Lung (tissue), 12 donors: Measurements from ENCODE around the gene NAP1L5. TPM values are rescaled to one million over a fixed set of nuclear protein-coding genes. Genes with fewer than 3 reads are reported as not detected.

Source experiments
- ATAC-seq: fragments of 200-7000 bp; cut with Tn5 transposase; one replicate; pipeline ENCODE4 v1.9.1; 2020; ENCODE audit warnings: moderate number of reproducible peaks; ENCODE audit not compliant: insufficient read depth, low FRiP score
- DNase-seq, 3 donors: peaks; one replicate each; pipeline ENCODE4 v3.0.0-alpha.2; 2013 to 2017
- H3K27ac ChIP-seq, 2 donors: one replicate each; pipeline ENCODE4 v1.5.1; 2013; ENCODE audit warnings: mild to moderate bottlenecking in 2 of 2, moderate library complexity in 2 of 2, control low read depth in 1 of 2, inconsistent platforms in 1 of 2, low read depth in 1 of 2, low read length in 1 of 2
- H3K27me3 ChIP-seq, 3 donors: one replicate each; pipeline ENCODE4 v1.5.1; 2013; ENCODE audit warnings: low read length in 2 of 3; ENCODE audit not compliant: control insufficient read depth in 3 of 3, insufficient read depth in 3 of 3
- H3K36me3 ChIP-seq, 4 donors: one replicate each; pipeline ENCODE4 v1.5.1; 2013; ENCODE audit warnings: low read length in 4 of 4, mild to moderate bottlenecking in 1 of 4, moderate library complexity in 1 of 4; ENCODE audit not compliant: control insufficient read depth in 4 of 4, insufficient read depth in 4 of 4
- H3K4me1 ChIP-seq, 5 donors: one replicate each; pipeline ENCODE4 v1.5.1; 2013; ENCODE audit warnings: low read length in 5 of 5, mild to moderate bottlenecking in 2 of 5, moderate library complexity in 1 of 5; ENCODE audit not compliant: control insufficient read depth in 5 of 5, insufficient read depth in 5 of 5
- H3K4me3 ChIP-seq: one replicate; pipeline ENCODE4 v1.5.1; 2013; ENCODE audit warnings: mild to moderate bottlenecking, control low read depth, moderate library complexity
- H3K9ac ChIP-seq, 2 donors: one replicate each; pipeline ENCODE4 v1.5.1; 2013; ENCODE audit warnings: low read length in 2 of 2, control low read depth in 1 of 2; ENCODE audit not compliant: insufficient read depth in 1 of 2
- H3K9me3 ChIP-seq, 4 donors: one replicate each; pipeline ENCODE4 v1.5.1; 2013; ENCODE audit warnings: low read length in 3 of 4, mild to moderate bottlenecking in 1 of 4, moderate library complexity in 1 of 4; ENCODE audit not compliant: control insufficient read depth in 4 of 4, insufficient read depth in 3 of 4
- CTCF ChIP-seq: IDR thresholded peaks from 2 replicates; pipeline ENCODE4 v1.5.1; 2012; ENCODE audit warnings: mild to moderate bottlenecking; ENCODE audit errors: control extremely low read depth, extremely low read depth
- WGBS, 2 donors: extraction: QIAGEN DNeasy Blood & Tissue Kit; methylation state at CpG; one replicate each; pipeline ENCODE4 v1.1.7; 2013; 5-methylcytosine and 5-hydroxymethylcytosine counted together
- polyA plus RNA-seq, 2 donors: library from polyadenylated mRNA; stranded (reverse); fragments of 200-250 nt; gene quantifications; one replicate each; pipeline ENCODE4 v1.2.1, GENCODE V29; 2013
- total RNA-seq, 2 donors: library from RNA; depleted of rRNA in 1 of 2; stranded (reverse); fragments of >200 nt in 1 of 2; gene quantifications; one replicate each; pipeline ENCODE4 v1.2.1, GENCODE V29; 2014 to 2021
- donor health status: control.
- donor health status: control.
- donor health status: Bipolar disorder and iron deficiency.
- donor health status: healthy.
- donor health status: DM: yes; HTN: yes; CAD: no.

Gene NAP1L5
- total and polyA plus RNA-seq, 4 donors = 2.6 to 8.8 (median 3.2) TPM

DNA sequence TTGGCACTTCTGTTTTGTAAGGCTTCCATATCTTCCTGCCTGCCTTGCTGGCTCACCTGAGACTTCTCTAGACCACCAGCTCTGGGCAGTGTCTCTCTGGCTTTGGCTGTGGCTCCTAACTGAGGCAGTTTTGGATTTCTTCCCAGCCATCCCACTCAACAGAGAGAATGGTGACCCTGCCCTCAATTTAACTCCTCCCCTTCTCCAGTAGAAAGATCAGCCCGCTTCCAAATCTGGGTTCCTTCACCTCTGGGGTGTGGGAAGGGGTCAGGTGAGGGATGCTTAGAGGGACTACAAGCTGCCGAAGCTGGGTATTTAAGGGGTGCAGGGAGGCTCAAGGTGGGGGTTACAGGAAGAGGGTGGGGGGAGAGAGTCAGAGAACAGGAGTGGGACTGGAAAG, 23.7 kb downstream of the NAP1L5 start:
- Histone ChIP-seq H3K27me3 (no peaks in the 10 kb centered on the region), H3K4me1 (peaks cover 0 to 1% (median 0%) of the 10 kb centered on the region in 5 donors), H3K9me3 (no peaks in the 10 kb centered on the region), H3K27ac (no peak overlapping the region), H3K36me3 (peaks cover 2 to 22% (median 12%) of the 10 kb centered on the region in 4 donors), H3K9ac (no peak overlapping the region), H3K4me3 (no peak overlapping the region)
- DNase-seq (no peak), ATAC-seq (no peak)
- 88 to 96% methylated on average over 2 of the region's 2 CpGs for WGBS, 2 donors
- TF ChIP-seq CTCF = no peak

DNA sequence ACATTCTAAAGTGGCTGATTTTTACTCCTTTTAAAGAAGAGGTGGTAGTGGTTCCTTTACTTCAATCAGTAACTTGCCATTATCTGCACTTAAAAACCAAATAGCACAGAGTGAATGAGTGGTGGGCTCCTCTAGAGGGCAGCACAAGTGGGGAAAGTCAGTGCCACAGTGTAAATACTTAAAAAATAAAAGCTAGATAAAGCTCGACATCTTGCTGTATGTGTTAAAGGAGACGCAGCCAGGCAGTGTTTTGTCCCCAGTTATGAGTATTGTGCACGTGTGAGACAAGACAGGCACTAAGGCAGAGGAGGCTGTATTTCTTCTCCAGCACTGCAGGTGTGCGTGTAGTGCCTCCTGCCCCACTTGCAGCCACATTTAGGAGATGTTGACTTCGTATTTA, 24.6 kb downstream of the NAP1L5 start:
- H3K9me3 ChIP-seq = no peaks in the 10 kb centered on the region
- DNase-seq = peak; percentile 55 to 67 (median 56)
- H3K27me3 ChIP-seq = no peaks in the 10 kb centered on the region
- TF ChIP-seq CTCF = no peak
- no peak overlapping the region for H3K27ac ChIP-seq
- peaks cover 0 to 1% (median 0%) of the 10 kb centered on the region in 5 donors for H3K4me1 ChIP-seq
- no peak overlapping the region for H3K9ac ChIP-seq
- peaks cover 0 to 23% (median 11%) of the 10 kb centered on the region in 4 donors for H3K36me3 ChIP-seq
- WGBS, 2 donors = 60 to 69% methylated on average over 5 of the region's 5 CpGs
- H3K4me3 ChIP-seq = no peak overlapping the region
- ATAC-seq = no peak

GRCh38 chr4:88661739-88662138, 35.9 kb downstream of the NAP1L5 start:
- no peak overlapping the region for H3K27ac ChIP-seq
- no peak for DNase-seq
- H3K27me3 ChIP-seq = no peaks in the 10 kb centered on the region
- peaks cover 0 to 11% (median 6%) of the 10 kb centered on the region in 4 donors for H3K36me3 ChIP-seq
- no peak for ATAC-seq
- H3K9ac ChIP-seq = no peak overlapping the region
- no peak for TF ChIP-seq CTCF
- H3K4me1 ChIP-seq = peaks cover 0 to 2% (median 0%) of the 10 kb centered on the region in 5 donors
- H3K4me3 ChIP-seq = no peak overlapping the region
- H3K9me3 ChIP-seq = no peaks in the 10 kb centered on the region
- WGBS, 2 donors = 91 to 98% methylated on average over 2 of the region's 2 CpGs
